ENCODE results near the gene CST11. TPM values are rescaled to one million over a fixed set of nuclear protein-coding genes. Genes with fewer than 3 reads are reported as not detected.
A peak's percentile ranks its signal among the peaks of the same experiment; 100 is the strongest.

CST11 gene
- total RNA-seq, 4 donors from 2014 or later = not detected

DNA sequence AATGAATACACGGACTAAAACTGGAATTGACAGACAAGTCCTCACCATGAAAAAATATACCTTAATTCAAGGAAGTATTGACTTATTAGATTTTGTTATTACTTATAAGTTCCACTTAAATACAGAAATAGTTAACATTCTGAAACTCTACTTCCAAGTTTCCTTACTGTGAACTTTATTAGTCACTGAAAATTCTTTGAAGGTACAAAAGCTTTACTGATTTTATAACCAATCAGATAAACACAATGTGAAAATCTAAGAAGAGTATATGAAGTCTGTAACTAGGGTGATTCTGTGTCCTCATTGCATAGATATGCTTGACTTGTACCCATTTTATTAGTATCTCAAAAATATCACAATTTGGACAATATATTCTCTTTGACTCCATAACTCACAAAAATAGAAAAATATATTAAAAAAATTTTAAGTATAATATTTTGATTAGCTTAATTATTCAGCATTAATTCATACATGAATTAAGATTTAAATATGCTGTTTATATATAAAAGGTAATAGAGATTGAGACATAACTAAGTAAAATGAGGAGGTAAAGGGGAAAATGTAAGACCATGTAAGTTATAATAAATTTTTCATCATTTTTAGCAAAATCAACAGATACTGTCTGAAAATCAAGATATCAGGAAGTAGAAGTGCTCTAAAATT is 38.0 kb downstream of the CST11 start:
- DNase-seq (no peak), ATAC-seq (no peak)
- H3K27ac ChIP-seq = peak overlapping the region in 1 of 4 donors; percentile 97
- H3K4me3 ChIP-seq = no peak overlapping the region
- no peaks in the 10 kb centered on the region for H3K27me3 ChIP-seq
- intact Hi-C loops (cut with DNase I; ENCODE audit: low total_unique reads) (no loop called here), in situ Hi-C loops (cut with MboI; ENCODE audit: low sequenced_read_pairs in 4 of 4) (loop anchor here in 1 of 4 donors (25.0 kb wide), 1 partner anchor 198 kb away; the partner anchor contains the start of gene CST9)
- no peaks in the 10 kb centered on the region for H3K36me3 ChIP-seq
- no peak for TF ChIP-seq POLR2A (IDR thresholded peaks at IDR 0.05)
- TF ChIP-seq, protein P1, sequence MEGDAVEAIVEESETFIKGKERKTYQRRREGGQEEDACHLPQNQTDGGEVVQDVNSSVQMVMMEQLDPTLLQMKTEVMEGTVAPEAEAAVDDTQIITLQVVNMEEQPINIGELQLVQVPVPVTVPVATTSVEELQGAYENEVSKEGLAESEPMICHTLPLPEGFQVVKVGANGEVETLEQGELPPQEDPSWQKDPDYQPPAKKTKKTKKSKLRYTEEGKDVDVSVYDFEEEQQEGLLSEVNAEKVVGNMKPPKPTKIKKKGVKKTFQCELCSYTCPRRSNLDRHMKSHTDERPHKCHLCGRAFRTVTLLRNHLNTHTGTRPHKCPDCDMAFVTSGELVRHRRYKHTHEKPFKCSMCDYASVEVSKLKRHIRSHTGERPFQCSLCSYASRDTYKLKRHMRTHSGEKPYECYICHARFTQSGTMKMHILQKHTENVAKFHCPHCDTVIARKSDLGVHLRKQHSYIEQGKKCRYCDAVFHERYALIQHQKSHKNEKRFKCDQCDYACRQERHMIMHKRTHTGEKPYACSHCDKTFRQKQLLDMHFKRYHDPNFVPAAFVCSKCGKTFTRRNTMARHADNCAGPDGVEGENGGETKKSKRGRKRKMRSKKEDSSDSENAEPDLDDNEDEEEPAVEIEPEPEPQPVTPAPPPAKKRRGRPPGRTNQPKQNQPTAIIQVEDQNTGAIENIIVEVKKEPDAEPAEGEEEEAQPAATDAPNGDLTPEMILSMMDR (IDR thresholded peaks at IDR 0.05 in 4 of 5, conservative IDR thresholded peaks at IDR 0.05 in 1 of 5) = no peak
- H3K9me3 ChIP-seq = no peaks in the 10 kb centered on the region
- peaks cover 63 to 64% of the 10 kb centered on the region in 2 donors for H3K4me1 ChIP-seq

DNA sequence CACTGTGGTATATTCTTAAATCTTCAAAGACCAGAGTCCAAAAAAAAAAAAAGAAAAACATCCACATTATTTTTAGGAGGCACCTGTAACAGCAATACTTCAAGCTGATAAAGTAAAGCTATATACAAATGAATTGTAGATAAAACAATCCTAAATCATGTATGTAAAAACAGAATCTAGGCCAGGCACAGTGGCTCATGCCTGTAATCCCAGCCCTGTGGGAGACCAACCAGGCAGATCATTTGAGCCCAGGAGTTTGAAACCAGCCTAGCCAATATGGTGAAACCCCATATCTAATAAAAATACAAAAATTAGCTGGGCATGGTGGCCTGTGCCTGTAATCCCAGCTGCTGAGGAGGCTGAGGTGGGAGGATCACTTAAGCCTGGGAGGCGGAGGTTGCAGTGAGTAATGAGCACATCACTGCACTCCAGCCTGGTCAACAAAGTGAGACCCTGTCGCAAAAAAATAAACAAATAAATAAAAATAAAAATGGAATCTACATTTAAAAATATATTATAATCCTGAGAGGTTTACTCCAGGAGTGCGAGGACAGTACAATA is 38.7 kb downstream of the CST11 start:
- no peak for TF ChIP-seq POLR2A (IDR thresholded peaks at IDR 0.05)
- TF ChIP-seq, protein P1 (IDR thresholded peaks at IDR 0.05 in 4 of 5, conservative IDR thresholded peaks at IDR 0.05 in 1 of 5) = no peak
- no peak for DNase-seq
- Histone ChIP-seq H3K9me3 (no peaks in the 10 kb centered on the region), H3K4me3 (no peak overlapping the region), H3K36me3 (no peaks in the 10 kb centered on the region), H3K4me1 (peaks cover 64 to 65% of the 10 kb centered on the region in 2 donors), H3K27ac (peak overlapping the region in 1 of 4 donors; percentile 68), H3K27me3 (no peaks in the 10 kb centered on the region)
- in situ Hi-C loops (cut with MboI; ENCODE audit: low sequenced_read_pairs in 4 of 4) (loop anchor here in 1 of 4 donors (25.0 kb wide), 1 partner anchor 198 kb away; the partner anchor contains the start of gene CST9), intact Hi-C loops (cut with DNase I; ENCODE audit: low total_unique reads) (no loop called here)
- no peak for ATAC-seq

DNA sequence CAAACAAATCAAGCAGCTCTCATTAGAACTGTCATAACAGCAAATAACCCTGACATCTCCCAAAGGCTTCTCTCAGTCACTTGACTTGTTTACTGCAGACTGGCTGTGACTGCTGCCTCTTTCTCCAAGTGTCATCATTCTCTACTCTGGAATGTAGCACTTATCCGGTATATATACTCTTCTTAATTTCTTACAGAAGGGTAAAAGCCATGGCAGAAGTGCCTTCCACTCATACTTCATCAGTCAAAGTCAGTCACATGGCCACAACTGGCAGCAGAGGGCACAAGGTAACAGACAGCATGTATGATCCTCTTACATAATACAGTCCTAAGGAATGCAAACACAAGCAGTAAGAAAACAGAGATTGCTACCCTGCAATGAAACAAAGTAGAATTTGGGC is 40.6 kb downstream of the CST11 start:
- Histone ChIP-seq H3K4me1 (peaks cover 50 to 68% of the 10 kb centered on the region in 2 donors), H3K36me3 (no peaks in the 10 kb centered on the region), H3K9me3 (no peaks in the 10 kb centered on the region), H3K27me3 (no peaks in the 10 kb centered on the region), H3K4me3 (no peak overlapping the region), H3K27ac (peak overlapping the region; percentile 25 to 69 (median 50))
- ATAC-seq = peak; percentile 83 to 88
- in situ Hi-C loops (cut with MboI; ENCODE audit: low sequenced_read_pairs in 4 of 4) = loop anchor here in 1 of 4 donors (25.0 kb wide), 1 partner anchor 200 kb away; the partner anchor contains the start of gene CST9
- DNase-seq = peak in 1 of 2 donors; percentile 50
- TF ChIP-seq, protein P1 (IDR thresholded peaks at IDR 0.05 in 4 of 5, conservative IDR thresholded peaks at IDR 0.05 in 1 of 5) = no peak
- TF ChIP-seq POLR2A (IDR thresholded peaks at IDR 0.05) = no peak
- intact Hi-C loops (cut with DNase I; ENCODE audit: low total_unique reads) = no loop called here

DNA sequence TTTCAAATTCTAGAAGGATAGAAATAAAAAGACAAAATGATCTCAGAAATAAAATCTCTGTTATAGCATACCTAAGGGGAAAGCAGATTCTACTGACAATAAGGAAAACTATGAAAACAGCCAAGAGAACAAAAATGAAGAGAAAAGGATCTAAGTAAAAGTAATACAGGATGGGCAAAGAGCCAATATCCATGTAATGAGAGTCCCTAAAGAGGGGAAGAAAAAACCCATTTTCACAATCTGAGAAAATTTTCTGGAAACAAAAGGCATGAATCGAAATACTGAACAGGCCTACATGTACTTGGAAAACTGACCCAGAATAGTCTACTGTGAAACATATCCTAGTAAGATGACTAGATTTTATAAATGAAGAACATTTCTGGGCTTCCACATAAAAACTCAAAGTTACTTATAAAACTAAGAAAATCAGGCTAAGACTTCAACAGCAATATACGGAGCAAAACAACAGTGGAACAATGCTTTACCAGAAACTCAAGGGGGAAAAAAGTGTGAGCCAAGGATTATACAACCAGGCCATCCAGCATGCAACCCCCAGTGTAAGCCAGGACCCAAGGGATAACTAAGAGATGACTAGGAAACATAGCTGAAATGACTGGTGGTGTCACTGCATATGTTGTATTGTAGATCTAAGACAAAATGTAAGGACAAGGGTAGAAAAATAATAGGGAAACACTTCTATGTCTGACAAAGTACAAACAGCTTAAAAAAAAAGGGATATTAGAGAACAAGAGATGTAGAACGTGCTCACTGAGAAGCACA is 41.6 kb downstream of the CST11 start:
- intact Hi-C loops (cut with DNase I; ENCODE audit: low total_unique reads) (no loop called here), in situ Hi-C loops (cut with MboI; ENCODE audit: low sequenced_read_pairs in 4 of 4) (loop anchor here in 1 of 4 donors (25.0 kb wide), 1 partner anchor 201 kb away; the partner anchor contains the start of gene CST9)
- no peak for ATAC-seq
- H3K9me3 ChIP-seq = no peaks in the 10 kb centered on the region
- no peaks in the 10 kb centered on the region for H3K27me3 ChIP-seq
- peaks cover 54 to 61% of the 10 kb centered on the region in 2 donors for H3K4me1 ChIP-seq
- TF ChIP-seq, protein P1 (IDR thresholded peaks at IDR 0.05 in 4 of 5, conservative IDR thresholded peaks at IDR 0.05 in 1 of 5) = no peak
- TF ChIP-seq POLR2A (IDR thresholded peaks at IDR 0.05) = no peak
- peak overlapping the region; percentile 25 to 69 (median 50) for H3K27ac ChIP-seq
- H3K36me3 ChIP-seq = no peaks in the 10 kb centered on the region
- no peak for DNase-seq
- no peak overlapping the region for H3K4me3 ChIP-seq
